Measurements from ENCODE around the gene KANK3.

The KANK3 gene

DNA sequence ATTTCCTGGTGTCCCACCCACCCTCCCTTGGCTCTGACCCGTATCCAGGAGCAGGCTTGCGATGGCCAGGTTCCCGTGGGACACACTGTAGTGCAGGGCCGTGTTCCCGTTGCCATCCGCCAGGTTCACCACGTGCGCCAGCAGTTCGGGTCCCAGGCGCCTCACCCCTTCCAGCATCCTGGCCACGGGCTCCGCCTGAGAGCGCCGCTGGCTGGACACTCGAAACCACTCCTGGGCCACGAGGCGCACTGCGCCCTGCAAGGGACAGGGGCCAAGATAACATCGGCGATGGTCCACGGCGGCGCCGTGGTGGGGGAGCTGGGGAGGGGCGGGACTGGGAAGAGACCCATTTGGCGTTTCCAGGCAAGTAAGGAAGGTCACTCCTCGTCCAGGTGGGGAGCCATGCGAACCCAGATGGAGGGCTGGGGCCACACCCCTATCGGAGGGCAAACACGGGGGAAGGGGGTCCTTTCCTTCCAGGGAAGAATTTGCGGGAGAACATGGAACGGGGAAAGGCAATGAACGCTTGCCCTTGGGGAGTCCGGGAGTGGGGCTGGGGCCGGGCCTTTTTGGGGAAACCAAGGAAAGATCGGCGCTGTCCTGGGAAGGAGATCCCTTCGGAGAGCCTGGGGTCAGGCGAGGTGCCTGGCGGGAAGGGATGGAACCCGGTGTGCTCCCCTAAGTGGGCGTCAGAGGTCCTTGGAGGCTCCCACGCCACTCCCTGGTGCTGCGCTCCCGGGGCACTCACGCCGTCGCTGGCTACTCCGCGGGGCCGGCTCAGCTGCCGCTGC, 9.9 kb downstream of the KANK3 start:
- Histone ChIP-seq H3K4ac (ENCODE audit: low read depth, low read length) (no peak overlapping the region), H3K4me1 (ENCODE audit: control insufficient read depth, low read depth, low read length) (no peaks in the 10 kb centered on the region), H3K4me2 (ENCODE audit: low read length) (peak overlapping the region; percentile 20), H3K36me3 (ENCODE audit: control insufficient read depth, insufficient read depth, low read length) (no peaks in the 10 kb centered on the region), H3K27ac (ENCODE audit: low read depth, low read length) (no peak overlapping the region), H3K79me2 (ENCODE audit: control insufficient read depth, insufficient read depth, low read length) (no peaks in the 10 kb centered on the region), H2BK120ac (ENCODE audit: low read depth, low read length) (no peak overlapping the region), H3K18ac (ENCODE audit: low read length) (no peak overlapping the region), H3K9ac (ENCODE audit: low read length) (no peak overlapping the region), H2BK15ac (replicated peaks; ENCODE audit: low read depth) (no peak overlapping the region), H3K4me3 (ENCODE audit: low read length) (no peak overlapping the region), H3K56ac (ENCODE audit: low read length) (peak overlapping the region; percentile 56), H3K27me3 (ENCODE audit: insufficient read depth, low read length, poor library complexity) (peaks cover 18% of the 10 kb centered on the region), H4K5ac (ENCODE audit: low read length) (no peak overlapping the region), H3K23ac (ENCODE audit: low read length) (no peak overlapping the region), H3K79me1 (ENCODE audit: low read length) (no peaks in the 10 kb centered on the region), H4K8ac (ENCODE audit: low read depth, low read length) (no peak overlapping the region), H2AK5ac (ENCODE audit: low read length) (no peak overlapping the region), H2BK5ac (ENCODE audit: low read length) (no peak overlapping the region)
- DNase-seq, result no peak
- no CpG with 5 or more reads among the region's 52 CpGs for WGBS (ENCODE audit: extremely low coverage, insufficient coverage, low lambda C conversion rate)

DNA sequence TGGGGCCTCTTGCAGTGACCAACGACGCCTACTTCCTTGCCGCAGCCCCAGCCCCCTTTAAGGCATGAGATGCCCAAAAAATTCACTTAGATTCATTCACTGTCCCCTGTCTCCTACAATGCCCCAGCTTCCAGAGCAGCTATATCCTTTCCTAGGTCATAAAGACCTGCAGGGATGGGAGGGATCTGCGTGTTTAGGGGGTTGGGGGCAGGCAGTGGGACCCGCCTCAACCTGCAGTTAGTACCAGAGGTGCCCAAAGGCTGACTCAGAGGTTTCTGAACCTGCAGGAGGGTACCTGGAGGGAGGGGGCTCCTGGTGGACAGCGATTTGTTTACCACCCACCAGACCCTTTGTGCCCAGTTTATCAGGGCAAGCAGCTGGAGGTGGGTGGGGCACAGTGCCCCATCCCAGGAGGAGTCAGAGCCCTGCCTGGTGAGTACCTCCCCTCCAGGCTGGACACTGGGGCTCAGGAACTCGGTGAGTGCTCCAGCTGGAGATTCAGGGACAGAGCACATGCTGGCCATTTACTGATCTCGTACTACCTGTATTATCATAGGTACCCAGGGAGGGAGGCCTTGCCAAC, 11.7 kb downstream of the KANK3 start:
- no peak overlapping the region for H3K4me3 ChIP-seq (ENCODE audit: low read length)
- H3K79me2 ChIP-seq (ENCODE audit: control insufficient read depth, insufficient read depth, low read length), result no peaks in the 10 kb centered on the region
- no peak overlapping the region for H3K4me2 ChIP-seq (ENCODE audit: low read length)
- no peak overlapping the region for H3K23ac ChIP-seq (ENCODE audit: low read length)
- no peak overlapping the region for H2BK120ac ChIP-seq (ENCODE audit: low read depth, low read length)
- no peaks in the 10 kb centered on the region for H3K79me1 ChIP-seq (ENCODE audit: low read length)
- no peak overlapping the region for H4K8ac ChIP-seq (ENCODE audit: low read depth, low read length)
- no peak overlapping the region for H3K56ac ChIP-seq (ENCODE audit: low read length)
- H3K27me3 ChIP-seq (ENCODE audit: insufficient read depth, low read length, poor library complexity), result peaks cover 18% of the 10 kb centered on the region
- H3K18ac ChIP-seq (ENCODE audit: low read length), result no peak overlapping the region
- no peak for DNase-seq
- H3K27ac ChIP-seq (ENCODE audit: low read depth, low read length), result no peak overlapping the region
- no peak overlapping the region for H2BK15ac ChIP-seq (replicated peaks; ENCODE audit: low read depth)
- H3K4ac ChIP-seq (ENCODE audit: low read depth, low read length), result no peak overlapping the region
- no peak overlapping the region for H3K9ac ChIP-seq (ENCODE audit: low read length)
- no peak overlapping the region for H2AK5ac ChIP-seq (ENCODE audit: low read length)
- H3K4me1 ChIP-seq (ENCODE audit: control insufficient read depth, low read depth, low read length), result no peaks in the 10 kb centered on the region
- H2BK5ac ChIP-seq (ENCODE audit: low read length), result no peak overlapping the region
- H4K5ac ChIP-seq (ENCODE audit: low read length), result no peak overlapping the region
- no CpG with 5 or more reads among the region's 8 CpGs for WGBS (ENCODE audit: extremely low coverage, insufficient coverage, low lambda C conversion rate)
- H3K36me3 ChIP-seq (ENCODE audit: control insufficient read depth, insufficient read depth, low read length), result no peaks in the 10 kb centered on the region

DNA sequence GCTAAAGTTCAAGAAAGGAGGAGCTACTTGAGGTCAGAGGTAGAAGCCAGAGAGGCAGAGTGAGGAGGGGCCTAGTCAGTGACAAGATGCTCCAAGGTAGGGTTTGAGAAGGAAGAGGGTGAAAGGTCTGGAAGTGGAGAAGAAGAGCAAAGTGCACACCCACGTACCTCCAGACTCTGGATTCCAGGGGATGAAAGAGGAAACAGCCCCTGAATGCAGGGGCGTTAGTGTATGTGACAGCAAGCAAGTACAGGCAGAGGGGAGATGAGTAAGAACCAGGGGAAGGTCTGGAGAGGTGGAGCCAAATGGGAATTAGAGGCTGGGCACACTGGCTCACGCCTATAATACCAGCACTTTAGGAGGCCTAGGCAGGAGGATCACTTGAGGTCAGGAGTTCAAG, 13.1 kb downstream of the KANK3 start:
- Histone ChIP-seq H3K4me2 (ENCODE audit: low read length) (no peak overlapping the region), H3K4me3 (ENCODE audit: low read length) (no peak overlapping the region), H2BK15ac (replicated peaks; ENCODE audit: low read depth) (no peak overlapping the region), H2BK5ac (ENCODE audit: low read length) (no peak overlapping the region), H3K9ac (ENCODE audit: low read length) (no peak overlapping the region), H3K56ac (ENCODE audit: low read length) (no peak overlapping the region), H4K8ac (ENCODE audit: low read depth, low read length) (no peak overlapping the region), H2AK5ac (ENCODE audit: low read length) (no peak overlapping the region), H3K36me3 (ENCODE audit: control insufficient read depth, insufficient read depth, low read length) (no peaks in the 10 kb centered on the region), H3K27me3 (ENCODE audit: insufficient read depth, low read length, poor library complexity) (peaks cover 18% of the 10 kb centered on the region), H3K18ac (ENCODE audit: low read length) (no peak overlapping the region), H3K4me1 (ENCODE audit: control insufficient read depth, low read depth, low read length) (no peaks in the 10 kb centered on the region), H3K79me1 (ENCODE audit: low read length) (no peaks in the 10 kb centered on the region), H2BK120ac (ENCODE audit: low read depth, low read length) (no peak overlapping the region), H4K5ac (ENCODE audit: low read length) (no peak overlapping the region), H3K79me2 (ENCODE audit: control insufficient read depth, insufficient read depth, low read length) (no peaks in the 10 kb centered on the region), H3K27ac (ENCODE audit: low read depth, low read length) (no peak overlapping the region), H3K23ac (ENCODE audit: low read length) (no peak overlapping the region), H3K4ac (ENCODE audit: low read depth, low read length) (no peak overlapping the region)
- WGBS (ENCODE audit: extremely low coverage, insufficient coverage, low lambda C conversion rate), result no CpG with 5 or more reads among the region's 3 CpGs
- DNase-seq, result no peak

DNA sequence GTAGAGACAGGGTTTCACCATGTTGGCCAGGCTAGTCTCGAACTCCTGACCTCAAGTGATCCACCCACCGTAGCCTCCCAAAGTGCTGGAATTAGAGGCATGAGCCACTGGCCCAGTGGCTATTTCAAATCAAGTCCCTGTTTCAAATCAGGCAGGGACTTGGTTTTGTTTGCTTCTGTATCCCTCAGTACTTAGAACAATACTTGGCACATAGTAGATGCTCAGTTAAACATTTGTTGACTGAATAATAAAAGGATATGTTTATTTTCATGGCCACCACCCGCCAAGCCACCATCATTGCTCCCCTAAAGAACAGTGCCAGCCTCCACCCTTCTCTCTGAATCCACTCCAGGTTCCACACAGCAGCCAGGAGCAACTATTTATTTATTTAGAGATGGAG, 17.6 kb downstream of the KANK3 start:
- Histone ChIP-seq H3K4ac (ENCODE audit: low read depth, low read length) (no peak overlapping the region), H3K79me1 (ENCODE audit: low read length) (peaks cover 10% of the 10 kb centered on the region), H4K8ac (ENCODE audit: low read depth, low read length) (no peak overlapping the region), H3K9ac (ENCODE audit: low read length) (no peak overlapping the region), H3K56ac (ENCODE audit: low read length) (no peak overlapping the region), H3K4me3 (ENCODE audit: low read length) (no peak overlapping the region), H2BK120ac (ENCODE audit: low read depth, low read length) (no peak overlapping the region), H2BK5ac (ENCODE audit: low read length) (no peak overlapping the region), H3K27ac (ENCODE audit: low read depth, low read length) (no peak overlapping the region), H3K4me2 (ENCODE audit: low read length) (no peak overlapping the region), H3K79me2 (ENCODE audit: control insufficient read depth, insufficient read depth, low read length) (peaks cover 23% of the 10 kb centered on the region), H3K23ac (ENCODE audit: low read length) (no peak overlapping the region), H3K36me3 (ENCODE audit: control insufficient read depth, insufficient read depth, low read length) (peaks cover 7% of the 10 kb centered on the region), H2BK15ac (replicated peaks; ENCODE audit: low read depth) (no peak overlapping the region), H2AK5ac (ENCODE audit: low read length) (no peak overlapping the region), H3K27me3 (ENCODE audit: insufficient read depth, low read length, poor library complexity) (no peaks in the 10 kb centered on the region), H4K5ac (ENCODE audit: low read length) (no peak overlapping the region), H3K4me1 (ENCODE audit: control insufficient read depth, low read depth, low read length) (peaks cover 6% of the 10 kb centered on the region), H3K18ac (ENCODE audit: low read length) (no peak overlapping the region)
- WGBS (ENCODE audit: extremely low coverage, insufficient coverage, low lambda C conversion rate), result no CpG with 5 or more reads among the region's 3 CpGs
- no peak for DNase-seq

DNA sequence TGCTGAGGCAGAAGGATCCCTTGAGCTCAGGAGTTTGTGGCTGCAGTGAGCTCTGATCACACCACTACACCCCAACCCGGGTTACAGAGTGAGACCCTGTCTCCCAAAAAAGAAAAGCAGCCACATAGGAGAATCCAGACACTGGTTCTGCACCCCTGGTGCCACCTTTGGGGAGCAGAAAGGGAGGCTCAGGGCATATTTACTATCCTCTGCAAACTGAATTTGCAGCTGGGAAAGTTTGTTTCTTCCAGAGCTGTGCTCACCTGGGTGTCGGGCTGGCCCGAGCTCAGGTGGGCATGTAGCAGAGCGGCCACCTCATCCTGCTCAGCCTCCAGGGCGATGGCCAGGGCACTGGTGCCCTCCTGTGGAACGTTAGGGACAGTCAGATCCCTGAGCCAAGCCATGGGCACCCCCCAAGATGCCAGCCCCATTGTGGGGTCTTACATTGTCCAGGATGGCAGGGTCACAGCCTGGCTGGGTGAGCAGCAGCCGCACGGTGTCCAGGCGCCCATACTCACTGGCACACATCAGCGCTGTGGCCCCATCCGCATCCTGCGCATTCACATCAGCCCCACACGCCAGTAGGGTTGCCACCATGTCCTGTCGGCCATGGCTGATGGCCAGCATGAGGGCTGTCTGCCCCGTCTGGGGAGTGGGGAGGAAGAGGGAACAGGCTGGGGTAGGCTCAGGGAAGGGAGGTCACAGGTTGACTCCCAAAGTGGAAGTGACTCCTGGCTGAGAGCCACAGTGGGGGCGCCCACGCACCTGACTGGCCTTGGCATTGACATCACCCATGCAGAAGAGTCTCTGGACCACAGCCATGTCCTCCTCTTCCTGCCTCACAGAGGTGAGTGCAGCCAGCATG, 18.6 kb downstream of the KANK3 start:
- Histone ChIP-seq H2BK120ac (ENCODE audit: low read depth, low read length) (no peak overlapping the region), H4K8ac (ENCODE audit: low read depth, low read length) (no peak overlapping the region), H3K9ac (ENCODE audit: low read length) (no peak overlapping the region), H2BK5ac (ENCODE audit: low read length) (no peak overlapping the region), H3K56ac (ENCODE audit: low read length) (no peak overlapping the region), H2BK15ac (replicated peaks; ENCODE audit: low read depth) (no peak overlapping the region), H3K4ac (ENCODE audit: low read depth, low read length) (no peak overlapping the region), H3K79me1 (ENCODE audit: low read length) (peaks cover 12% of the 10 kb centered on the region), H3K79me2 (ENCODE audit: control insufficient read depth, insufficient read depth, low read length) (peaks cover 26% of the 10 kb centered on the region), H2AK5ac (ENCODE audit: low read length) (no peak overlapping the region), H3K4me1 (ENCODE audit: control insufficient read depth, low read depth, low read length) (peaks cover 6% of the 10 kb centered on the region), H3K36me3 (ENCODE audit: control insufficient read depth, insufficient read depth, low read length) (peaks cover 7% of the 10 kb centered on the region), H3K27me3 (ENCODE audit: insufficient read depth, low read length, poor library complexity) (no peaks in the 10 kb centered on the region), H3K23ac (ENCODE audit: low read length) (no peak overlapping the region), H3K27ac (ENCODE audit: low read depth, low read length) (no peak overlapping the region), H3K4me3 (ENCODE audit: low read length) (no peak overlapping the region), H3K18ac (ENCODE audit: low read length) (no peak overlapping the region), H4K5ac (ENCODE audit: low read length) (no peak overlapping the region), H3K4me2 (ENCODE audit: low read length) (no peak overlapping the region)
- WGBS (ENCODE audit: extremely low coverage, insufficient coverage, low lambda C conversion rate), result no CpG with 5 or more reads among the region's 17 CpGs
- no peak for DNase-seq

All from mesendoderm (in vitro differentiated cells).